Measurements from ENCODE around the gene MANBA. TPM values are rescaled to one million over a fixed set of nuclear protein-coding genes. Genes with fewer than 3 reads are reported as not detected.

Gene MANBA
- total and polyA plus RNA-seq, 2 of the 13 experiments (the other 11 are each of a cell fraction or from before 2014, with no cell fraction given), result 11.7 to 33.3 TPM

DNA sequence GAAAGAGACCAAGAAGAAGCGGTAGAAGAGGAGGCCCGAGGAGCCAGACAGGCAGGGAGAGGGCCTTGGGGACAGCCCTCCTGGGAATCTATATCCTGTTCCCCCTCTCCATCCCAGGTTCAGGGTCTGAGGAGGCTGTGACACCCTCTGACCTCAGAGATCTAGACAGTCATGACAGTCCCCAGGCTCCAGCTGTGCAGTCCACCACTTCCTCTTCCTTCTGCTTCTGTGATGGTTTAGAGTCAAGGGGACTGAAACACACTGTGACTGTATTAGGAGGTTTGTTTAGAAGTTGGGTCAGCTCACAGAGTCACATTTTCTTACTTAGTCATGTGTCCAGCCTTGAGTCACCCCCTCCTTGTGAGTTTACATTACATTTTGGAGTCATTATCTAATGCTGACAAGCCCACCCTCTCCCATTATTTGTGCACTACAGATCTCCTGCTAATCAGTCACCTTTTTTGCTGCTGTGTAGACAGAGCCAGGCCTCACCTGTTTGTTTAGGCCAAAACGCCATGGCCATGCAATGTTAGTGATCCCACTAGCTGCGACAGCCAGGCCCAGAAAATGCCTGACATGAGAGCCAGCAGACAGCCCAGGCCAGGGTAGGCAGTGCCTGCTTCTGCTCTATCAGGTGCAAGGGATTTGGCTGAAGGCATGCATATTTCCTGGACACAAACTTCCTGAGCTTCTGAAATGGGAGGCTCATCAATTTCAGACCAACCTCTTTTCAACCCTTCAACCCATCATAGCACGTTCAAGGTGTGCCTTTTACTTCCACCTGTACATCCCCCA is 26.0 kb downstream of the MANBA start (continued):
- TF ChIP-seq ZFX (CRISPR knock-in tag; IDR thresholded peaks at IDR 0.05; ENCODE audit: low read depth), result peak; percentile 47; the same call in 1 of the 2 replicates
- TF ChIP-seq, protein P1, sequence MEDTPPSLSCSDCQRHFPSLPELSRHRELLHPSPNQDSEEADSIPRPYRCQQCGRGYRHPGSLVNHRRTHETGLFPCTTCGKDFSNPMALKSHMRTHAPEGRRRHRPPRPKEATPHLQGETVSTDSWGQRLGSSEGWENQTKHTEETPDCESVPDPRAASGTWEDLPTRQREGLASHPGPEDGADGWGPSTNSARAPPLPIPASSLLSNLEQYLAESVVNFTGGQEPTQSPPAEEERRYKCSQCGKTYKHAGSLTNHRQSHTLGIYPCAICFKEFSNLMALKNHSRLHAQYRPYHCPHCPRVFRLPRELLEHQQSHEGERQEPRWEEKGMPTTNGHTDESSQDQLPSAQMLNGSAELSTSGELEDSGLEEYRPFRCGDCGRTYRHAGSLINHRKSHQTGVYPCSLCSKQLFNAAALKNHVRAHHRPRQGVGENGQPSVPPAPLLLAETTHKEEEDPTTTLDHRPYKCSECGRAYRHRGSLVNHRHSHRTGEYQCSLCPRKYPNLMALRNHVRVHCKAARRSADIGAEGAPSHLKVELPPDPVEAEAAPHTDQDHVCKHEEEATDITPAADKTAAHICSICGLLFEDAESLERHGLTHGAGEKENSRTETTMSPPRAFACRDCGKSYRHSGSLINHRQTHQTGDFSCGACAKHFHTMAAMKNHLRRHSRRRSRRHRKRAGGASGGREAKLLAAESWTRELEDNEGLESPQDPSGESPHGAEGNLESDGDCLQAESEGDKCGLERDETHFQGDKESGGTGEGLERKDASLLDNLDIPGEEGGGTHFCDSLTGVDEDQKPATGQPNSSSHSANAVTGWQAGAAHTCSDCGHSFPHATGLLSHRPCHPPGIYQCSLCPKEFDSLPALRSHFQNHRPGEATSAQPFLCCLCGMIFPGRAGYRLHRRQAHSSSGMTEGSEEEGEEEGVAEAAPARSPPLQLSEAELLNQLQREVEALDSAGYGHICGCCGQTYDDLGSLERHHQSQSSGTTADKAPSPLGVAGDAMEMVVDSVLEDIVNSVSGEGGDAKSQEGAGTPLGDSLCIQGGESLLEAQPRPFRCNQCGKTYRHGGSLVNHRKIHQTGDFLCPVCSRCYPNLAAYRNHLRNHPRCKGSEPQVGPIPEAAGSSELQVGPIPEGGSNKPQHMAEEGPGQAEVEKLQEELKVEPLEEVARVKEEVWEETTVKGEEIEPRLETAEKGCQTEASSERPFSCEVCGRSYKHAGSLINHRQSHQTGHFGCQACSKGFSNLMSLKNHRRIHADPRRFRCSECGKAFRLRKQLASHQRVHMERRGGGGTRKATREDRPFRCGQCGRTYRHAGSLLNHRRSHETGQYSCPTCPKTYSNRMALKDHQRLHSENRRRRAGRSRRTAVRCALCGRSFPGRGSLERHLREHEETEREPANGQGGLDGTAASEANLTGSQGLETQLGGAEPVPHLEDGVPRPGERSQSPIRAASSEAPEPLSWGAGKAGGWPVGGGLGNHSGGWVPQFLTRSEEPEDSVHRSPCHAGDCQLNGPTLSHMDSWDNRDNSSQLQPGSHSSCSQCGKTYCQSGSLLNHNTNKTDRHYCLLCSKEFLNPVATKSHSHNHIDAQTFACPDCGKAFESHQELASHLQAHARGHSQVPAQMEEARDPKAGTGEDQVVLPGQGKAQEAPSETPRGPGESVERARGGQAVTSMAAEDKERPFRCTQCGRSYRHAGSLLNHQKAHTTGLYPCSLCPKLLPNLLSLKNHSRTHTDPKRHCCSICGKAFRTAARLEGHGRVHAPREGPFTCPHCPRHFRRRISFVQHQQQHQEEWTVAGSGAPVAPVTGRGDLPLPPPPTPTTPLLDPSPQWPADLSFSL (CRISPR knock-in tag; IDR thresholded peaks at IDR 0.05), result no peak
- no peak for TF ChIP-seq ARNT (IDR thresholded peaks at IDR 0.05)
- no peak for TF ChIP-seq TBP (CRISPR knock-in tag; IDR thresholded peaks at IDR 0.05)
- TF ChIP-seq, protein P2, sequence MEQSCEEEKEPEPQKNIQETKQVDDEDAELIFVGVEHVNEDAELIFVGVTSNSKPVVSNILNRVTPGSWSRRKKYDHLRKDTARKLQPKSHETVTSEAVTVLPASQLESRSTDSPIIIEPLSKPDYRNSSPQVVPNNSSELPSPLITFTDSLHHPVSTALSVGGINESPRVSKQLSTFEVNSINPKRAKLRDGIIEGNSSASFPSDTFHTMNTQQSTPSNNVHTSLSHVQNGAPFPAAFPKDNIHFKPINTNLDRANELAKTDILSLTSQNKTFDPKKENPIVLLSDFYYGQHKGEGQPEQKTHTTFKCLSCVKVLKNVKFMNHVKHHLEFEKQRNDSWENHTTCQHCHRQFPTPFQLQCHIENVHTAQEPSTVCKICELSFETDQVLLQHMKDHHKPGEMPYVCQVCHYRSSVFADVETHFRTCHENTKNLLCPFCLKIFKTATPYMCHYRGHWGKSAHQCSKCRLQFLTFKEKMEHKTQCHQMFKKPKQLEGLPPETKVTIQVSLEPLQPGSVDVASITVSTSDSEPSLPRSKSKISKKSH (CRISPR knock-in tag; IDR thresholded peaks at IDR 0.05; ENCODE audit: borderline replicate concordance), result no peak
- TF ChIP-seq ZNF564 (CRISPR knock-in tag; IDR thresholded peaks at IDR 0.05), result no peak
- no peak for TF ChIP-seq SUZ12 (IDR thresholded peaks at IDR 0.05; ENCODE audit: low read depth, low read length)
